SU-DHL-6 (cell line): Measurements from ENCODE around the gene IFT25.

ENCODE experiments used
- H2AFZ ChIP-seq: fragments of 200-600 bp; sonication (generic); 2 replicates; pipeline ENCODE4 v1.6.1; 2014; ENCODE audit warnings: low read depth, mild to moderate bottlenecking, moderate library complexity, mixed read lengths, antibody characterized with exemption, low read length; ENCODE audit not compliant: severe bottlenecking
- H3F3A ChIP-seq: fragments of 200-600 bp; shearing (Covaris generic); 2 replicates; pipeline ENCODE4 v1.6.0; 2016; ENCODE audit warnings: antibody characterized with exemption, mild to moderate bottlenecking; ENCODE audit not compliant: insufficient read depth
- H3K27ac ChIP-seq: fragments of 200-600 bp; sonication (generic); 2 replicates; pipeline ENCODE4 v1.5.1; 2016; ENCODE audit warnings: low read depth, mild to moderate bottlenecking, low read length, moderate library complexity, mixed read lengths
- H3K27me3 ChIP-seq: fragments of 200-600 bp; sonication (generic), shearing (Covaris generic); 2 replicates; pipeline ENCODE4 v1.6.0; 2014; ENCODE audit warnings: mild to moderate bottlenecking, low read length
- H3K36me3 ChIP-seq: fragments of 200-600 bp; sonication (generic); 2 replicates; pipeline ENCODE4 v1.6.1; 2014; ENCODE audit warnings: mild to moderate bottlenecking, low read length, mixed read lengths
- H3K4me2 ChIP-seq: fragments of 300-600, 200-600 bp; shearing (Covaris generic), sonication (generic); 2 replicates; pipeline ENCODE4 v1.6.0; 2014; ENCODE audit warnings: low read length, low read depth, mild to moderate bottlenecking; ENCODE audit not compliant: poor library complexity, severe bottlenecking
- H3K4me3 ChIP-seq: fragments of 200-600 bp; sonication (generic); 2 replicates; pipeline ENCODE4 v1.5.1; 2014; ENCODE audit warnings: antibody characterized with exemption, low read length, mild to moderate bottlenecking, mixed read lengths; ENCODE audit not compliant: insufficient read depth, poor library complexity, severe bottlenecking
- H3K79me2 ChIP-seq: fragments of 200-600 bp; sonication (generic); 2 replicates; pipeline ENCODE4 v1.6.1; 2014; ENCODE audit warnings: mild to moderate bottlenecking, low read length, moderate library complexity; ENCODE audit not compliant: insufficient read depth
- H3K9ac ChIP-seq: fragments of 200-600 bp; sonication (generic); 2 replicates; pipeline ENCODE4 v1.7.0; 2014; ENCODE audit warnings: mild to moderate bottlenecking, low read length
- H3K9me2 ChIP-seq: fragments of 200-600 bp; sonication (generic); replicated peaks from 2 replicates; pipeline ENCODE4 v1.6.1; 2014; ENCODE audit warnings: low read length; ENCODE audit not compliant: insufficient read depth
- H3K9me3 ChIP-seq: fragments of 200-600 bp; sonication (generic); 2 replicates; pipeline ENCODE4 v1.6.1; 2014; ENCODE audit warnings: low read length, mixed read lengths; ENCODE audit not compliant: insufficient read depth
- H4K20me1 ChIP-seq: fragments of 200-600 bp; sonication (generic); 2 replicates; pipeline ENCODE4 v1.6.1; 2014; ENCODE audit warnings: low read depth, mild to moderate bottlenecking, antibody characterized with exemption, low read length, moderate library complexity, mixed read lengths
- CTCF ChIP-seq: fragments of 200-600 bp; sonication (generic); IDR thresholded peaks from one replicate; pipeline ENCODE4 v1.5.1; 2017; ENCODE audit warnings: antibody characterized with exemption, mild to moderate bottlenecking, low read length, moderate library complexity; ENCODE audit not compliant: insufficient read depth, poor library complexity, severe bottlenecking
- EZH2phosphoT487 ChIP-seq: fragments of 200-600 bp; sonication (generic), shearing (Covaris generic); conservative IDR thresholded peaks from 2 replicates; pipeline ENCODE4 v1.6.1; 2018; ENCODE audit warnings: mild to moderate bottlenecking, antibody characterized with exemption, low read length, moderate library complexity, mixed read lengths

Gene IFT25

DNA sequence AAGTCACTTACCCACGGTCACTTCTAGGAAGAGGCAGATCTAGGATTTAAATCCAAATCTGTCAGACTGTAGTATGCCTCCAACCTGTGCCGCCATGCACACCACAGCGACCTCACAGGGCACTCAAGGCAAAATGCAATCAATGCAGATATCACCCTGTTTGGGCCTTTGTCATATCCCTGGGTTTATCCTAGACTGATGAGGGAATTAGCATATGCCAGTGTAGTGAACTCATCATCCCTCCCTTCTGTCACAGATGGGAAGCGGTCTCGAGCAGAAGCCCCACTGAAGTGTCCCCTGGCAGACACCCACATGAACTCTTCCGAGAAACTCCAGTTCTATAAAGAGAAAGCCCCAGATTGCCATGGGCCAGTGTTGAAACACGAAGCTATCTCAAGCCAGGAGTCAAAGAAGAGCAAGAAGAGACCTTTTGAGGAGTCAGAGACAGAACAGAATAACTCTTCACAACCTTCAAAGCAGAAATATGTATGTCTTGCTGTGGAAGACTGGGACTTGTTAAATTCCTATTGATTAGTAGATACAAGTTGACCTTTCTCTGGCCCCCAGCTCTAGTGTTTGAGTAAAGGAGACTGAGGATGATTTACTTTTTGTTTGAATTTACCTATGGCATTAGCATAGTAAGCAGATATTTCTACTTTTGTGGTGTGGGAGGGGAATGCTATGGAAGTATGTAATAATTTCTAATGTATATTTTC, 22.1 kb upstream of the IFT25 start:
- Histone ChIP-seq H3K9me2 (no peaks in the 10 kb centered on the region), H3K27ac (no peak overlapping the region), H3F3A (no peaks in the 10 kb centered on the region), H3K4me3 (no peak overlapping the region), H2AFZ (no peak overlapping the region), H4K20me1 (no peaks in the 10 kb centered on the region), H3K36me3 (0 out of 2 replicates have a peak, but pooled peaks cover under 1% of the 10 kb centered on the region), H3K27me3 (no peaks in the 10 kb centered on the region), H3K9me3 (no peaks in the 10 kb centered on the region), H3K9ac (no peak overlapping the region), H3K79me2 (no peaks in the 10 kb centered on the region), H3K4me2 (no peak overlapping the region)
- no peak for TF ChIP-seq CTCF
- no peak for TF ChIP-seq EZH2phosphoT487

GRCh38 chr1:53966794-53967193, 21.3 kb upstream of the IFT25 start:
- TF ChIP-seq EZH2phosphoT487 (no peak), CTCF (no peak)
- Histone ChIP-seq H3K9me2 (no peaks in the 10 kb centered on the region), H3K27ac (no peak overlapping the region), H3K36me3 (0 out of 2 replicates have a peak, but pooled peaks cover 8% of the 10 kb centered on the region), H3F3A (no peaks in the 10 kb centered on the region), H3K4me3 (no peak overlapping the region), H4K20me1 (no peaks in the 10 kb centered on the region), H3K9me3 (no peaks in the 10 kb centered on the region), H3K27me3 (no peaks in the 10 kb centered on the region), H2AFZ (no peak overlapping the region), H3K9ac (no peak overlapping the region), H3K4me2 (no peak overlapping the region), H3K79me2 (no peaks in the 10 kb centered on the region)

DNA sequence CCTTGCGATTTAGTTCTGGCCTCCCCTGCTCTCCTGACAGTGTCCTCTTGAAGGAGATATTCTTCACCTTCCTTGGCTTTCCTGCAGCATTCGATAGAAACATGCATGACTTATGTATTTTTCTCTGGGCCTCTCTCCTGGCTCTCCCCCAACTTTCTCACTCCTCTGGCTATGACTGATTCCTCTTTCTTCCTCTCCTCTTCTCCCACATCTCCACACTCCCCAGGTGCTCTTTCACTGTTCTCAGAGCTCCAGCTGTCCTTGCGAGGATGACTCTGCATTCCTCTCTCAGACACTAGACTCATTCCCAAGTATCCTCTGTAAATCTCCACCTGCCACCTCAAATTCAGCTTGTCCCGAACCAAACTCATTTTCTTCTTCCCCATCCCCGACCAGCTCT, 18.6 kb upstream of the IFT25 start:
- TF ChIP-seq EZH2phosphoT487 (no peak), CTCF (no peak)
- Histone ChIP-seq H3K27me3 (no peaks in the 10 kb centered on the region), H3K27ac (no peak overlapping the region), H2AFZ (no peak overlapping the region), H3K9ac (no peak overlapping the region), H3F3A (0 out of 2 replicates have a peak, but pooled peaks cover 4% of the 10 kb centered on the region), H3K79me2 (no peaks in the 10 kb centered on the region), H3K4me2 (no peak overlapping the region), H3K9me2 (no peaks in the 10 kb centered on the region), H4K20me1 (no peaks in the 10 kb centered on the region), H3K4me3 (no peak overlapping the region), H3K36me3 (peaks cover 10% of the 10 kb centered on the region; the same call in 1 of the 2 replicates), H3K9me3 (no peaks in the 10 kb centered on the region)
